Hematopoietic multipotent progenitor cell treated with erythropoietin and hydrocortisone succinate and interleukin-3 and kit ligand, for 17 days (in vitro differentiated cells): Measurements from ENCODE around the gene CLDN18.

Experiments used
- DNase-seq: peaks from one replicate; pipeline ENCODE4 v3.0.0-alpha.2; 2015; ENCODE audit warnings: low spot score

The CLDN18 gene

DNA sequence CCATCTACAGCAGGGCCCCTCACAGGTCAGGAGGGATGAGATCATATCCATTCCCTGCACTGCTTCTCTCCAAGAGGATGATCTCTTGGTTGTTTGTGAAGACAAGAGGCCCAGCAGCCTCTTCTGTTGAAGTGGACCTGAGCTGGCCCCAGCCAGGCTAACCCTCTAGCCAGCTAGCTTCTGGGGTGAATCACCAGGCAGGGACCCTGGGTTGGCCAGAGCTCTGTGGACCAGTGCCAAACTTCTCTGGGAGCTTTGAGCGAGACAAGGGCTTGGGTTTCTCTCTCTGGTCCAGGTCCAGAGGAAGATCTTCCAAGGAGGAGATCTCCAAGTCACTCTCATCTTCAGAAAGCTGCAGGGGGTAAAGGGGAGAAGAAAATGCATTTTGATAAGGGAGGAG is 52.7 kb downstream of the CLDN18 start:
- DNase-seq: no peak

DNA sequence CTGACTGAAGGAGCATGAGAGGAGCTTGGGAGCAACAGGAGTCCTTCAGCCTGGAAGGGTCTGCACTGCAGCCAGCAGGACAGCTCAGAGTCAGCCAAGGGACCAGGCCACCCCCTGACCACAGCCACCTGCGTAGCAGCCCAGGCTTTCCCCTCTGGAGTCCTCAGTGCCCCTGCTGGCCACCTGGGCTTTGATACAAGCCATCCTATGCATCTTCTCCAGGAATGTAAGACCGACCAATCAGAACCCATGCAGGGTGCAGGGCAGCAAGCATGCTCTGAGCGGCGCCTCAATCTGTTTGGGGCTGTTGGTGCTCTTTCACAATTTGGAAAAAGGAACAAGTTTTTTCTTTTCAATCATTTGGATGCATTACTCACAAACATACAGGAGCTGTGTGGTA is 53.5 kb downstream of the CLDN18 start:
- no peak for DNase-seq

DNA sequence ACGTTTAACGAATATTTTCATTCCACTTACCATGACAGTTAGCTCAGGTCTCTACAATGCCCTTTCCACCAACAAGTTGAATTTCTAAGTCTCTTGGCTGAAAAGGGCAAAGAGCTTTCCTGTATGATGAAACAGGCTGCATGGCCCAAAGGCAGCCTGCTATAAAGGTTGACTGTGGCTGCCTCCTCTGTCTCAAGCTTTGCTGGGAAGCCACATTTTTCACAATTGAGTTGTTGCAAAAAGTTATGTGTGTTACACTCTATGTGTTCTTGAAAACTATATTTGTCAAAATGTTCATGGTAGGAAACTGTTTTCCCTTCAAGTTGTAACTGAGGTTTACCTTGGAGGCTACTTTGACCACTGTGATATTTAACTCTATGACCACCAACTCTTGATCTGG is 56.0 kb downstream of the CLDN18 start:
- no peak for DNase-seq

DNA sequence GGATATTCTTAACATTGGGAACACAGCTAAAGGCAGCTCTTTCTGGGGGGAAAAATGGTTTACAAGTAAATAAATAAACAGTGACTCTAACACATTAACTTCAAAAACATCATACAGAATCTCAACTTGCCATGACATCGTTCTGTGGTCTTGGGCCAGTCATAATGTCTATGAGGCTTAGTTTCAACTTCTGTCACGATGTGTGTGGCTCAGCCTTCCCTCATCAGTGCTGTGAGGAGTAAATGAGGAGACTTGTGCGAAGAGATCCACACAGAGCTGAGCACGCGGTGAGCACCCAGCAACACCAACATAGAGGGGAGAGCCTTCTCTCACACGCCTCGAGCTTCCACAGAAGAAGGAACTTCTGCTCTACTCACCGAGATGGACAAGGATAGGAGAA is 56.4 kb downstream of the CLDN18 start:
- no peak for DNase-seq

DNA sequence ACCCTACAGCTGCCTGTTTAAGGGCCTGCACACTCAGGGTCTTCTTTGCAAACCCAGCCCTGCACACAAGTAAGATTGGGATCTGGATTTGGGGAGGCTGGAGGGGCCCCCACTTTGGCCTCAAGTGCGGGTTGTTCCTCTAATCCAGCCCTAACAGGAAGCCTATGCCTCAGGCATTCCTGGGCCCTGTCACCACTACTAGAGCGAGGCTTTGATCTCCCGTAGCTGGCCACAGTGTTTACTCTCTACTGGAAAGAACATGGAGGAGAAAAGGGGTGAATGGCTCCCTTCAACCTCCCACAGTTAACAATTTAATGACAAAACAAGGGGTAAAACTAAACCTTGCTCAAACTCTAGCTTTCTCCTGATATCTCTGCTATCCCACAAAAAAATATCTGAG is 57.0 kb downstream of the CLDN18 start:
- no peak for DNase-seq

DNA sequence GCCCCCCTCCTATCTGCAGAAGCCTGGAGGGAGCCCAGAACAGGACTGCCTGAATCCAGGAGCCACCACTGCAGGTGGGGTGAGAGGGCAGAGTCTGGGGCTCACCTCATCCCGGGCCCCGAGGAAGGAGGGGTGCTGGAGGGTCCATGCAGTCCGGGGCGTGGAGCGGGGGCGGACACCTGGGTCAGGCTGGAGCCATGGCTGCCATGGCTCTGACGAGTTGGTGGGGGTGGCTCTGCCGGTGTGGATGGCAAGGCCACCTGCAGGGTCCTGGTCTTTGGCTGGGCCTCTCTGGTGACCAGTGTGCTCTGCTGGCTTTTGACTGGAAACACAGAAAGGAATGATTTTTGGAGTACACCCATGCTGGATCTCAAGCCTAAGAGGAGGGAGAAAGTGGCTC is 58.1 kb downstream of the CLDN18 start:
- DNase-seq: no peak

- peak; percentile 68 for DNase-seq
Observed at GRCh38 chr3:138068579-138069174, 58.7 kb downstream of the CLDN18 start.

- DNase-seq: no peak
Observed at GRCh38 chr3:138070006-138070405, 60.0 kb downstream of the CLDN18 start.

DNA sequence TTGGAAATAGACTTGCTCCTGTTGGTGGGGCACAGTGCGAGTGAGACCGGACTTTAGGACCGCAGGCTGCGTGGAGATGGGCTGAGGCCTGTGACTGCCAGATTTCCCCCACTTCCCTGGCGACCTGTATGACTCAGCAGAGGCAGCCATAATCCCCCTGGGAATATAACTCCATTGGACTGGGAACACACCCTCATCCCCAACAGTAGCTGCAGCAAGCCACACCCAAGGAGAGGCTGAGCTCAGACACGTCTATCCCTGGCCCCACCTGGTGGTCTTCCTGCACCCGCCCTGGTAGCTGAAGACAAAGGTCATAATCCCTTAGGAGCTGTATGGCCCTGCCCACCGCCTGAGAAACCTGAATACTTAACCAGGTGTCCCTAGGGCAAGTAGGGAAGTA is 62.8 kb downstream of the CLDN18 start:
- DNase-seq: no peak

GRCh38 chr3:138078096-138078495 is 68.1 kb downstream of the CLDN18 start:
- DNase-seq: no peak

GRCh38 chr3:138078901-138079344 is 69.0 kb downstream of the CLDN18 start:
- no peak for DNase-seq

DNA sequence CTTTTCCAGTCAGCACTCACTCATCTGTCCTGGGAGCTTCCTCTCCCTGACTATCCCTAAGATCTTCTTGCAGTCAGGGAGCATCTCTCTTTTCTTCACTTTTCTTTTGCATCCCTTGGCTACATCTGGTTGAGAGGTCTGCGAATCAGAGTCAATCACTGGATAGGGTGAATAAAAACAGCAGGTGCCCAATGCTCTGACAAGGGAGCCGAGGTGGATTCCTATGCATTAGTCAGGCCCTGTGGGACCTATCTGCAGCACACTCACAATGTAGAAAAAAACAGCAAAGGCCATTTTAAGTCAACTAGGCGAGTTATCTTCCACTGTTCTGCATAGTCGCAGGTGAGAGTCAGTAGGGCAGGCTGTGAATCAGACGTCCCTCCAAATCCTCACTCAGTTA is 69.9 kb downstream of the CLDN18 start:
- no peak for DNase-seq

- DNase-seq: no peak
Observed at GRCh38 chr3:138081371-138082084, 71.6 kb downstream of the CLDN18 start.

GRCh38 chr3:138082085-138082991 is 72.4 kb downstream of the CLDN18 start:
- no peak for DNase-seq

DNA sequence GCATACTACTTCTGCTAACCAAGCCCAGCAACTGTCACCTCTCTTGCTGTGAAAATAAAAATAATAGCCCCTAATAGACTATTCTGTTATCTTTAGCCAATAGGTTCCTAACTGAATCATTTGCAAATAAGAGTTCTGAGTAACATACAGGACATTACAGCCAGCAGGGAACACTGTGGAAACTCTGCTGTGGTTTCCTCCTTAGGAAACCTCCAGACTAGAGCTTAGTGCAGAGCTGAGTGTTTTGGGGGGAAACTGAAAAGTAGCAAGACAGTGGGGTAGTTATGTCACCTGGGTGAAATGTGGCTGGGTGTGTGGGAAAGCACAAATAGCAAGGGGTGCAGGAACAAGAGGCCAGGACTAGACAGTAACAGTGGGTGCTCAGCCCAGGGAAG is 73.0 kb downstream of the CLDN18 start:
- DNase-seq: no peak
